Inflammatory macrophage (primary cell): ENCODE measurements around the gene BCAP31.

Experiments used
- DNase-seq, 2 donors: peaks; one replicate each; pipeline ENCODE4 v3.0.0-alpha.2; 2020 to 2022
- total RNA-seq, 18 experiments: gene quantifications; one replicate each; lab custom pipeline; 2026; ENCODE audit warnings: mixed read lengths in 6 of 18, inconsistent platforms in 2 of 18; lab: John Stamatoyannopoulos, UW

Gene BCAP31
- total RNA-seq: 305 to 975 (median 550) reads per million in 18 experiments

GRCh38 chrX:153724252-153725038 is at the start of gene BCAP31, which contains the start of gene ABCD1:
Gene BCAP31, minus strand, starts transcription at chrX:153724387. Its CDS starts 1,143 bp downstream, at chrX:153723244.
Gene ABCD1, plus strand, starts transcription at chrX:153724856. Its CDS starts 411 bp downstream, at chrX:153725267.
- peak; percentile 90 to 92 for DNase-seq

GRCh38 chrX:153773218-153773611 is 49.0 kb upstream of the BCAP31 start:
- DNase-seq: no peak

GRCh38 chrX:153772316-153773217 is 48.4 kb upstream of the BCAP31 start:
- DNase-seq: no peak

GRCh38 chrX:153771415-153772315 is 47.5 kb upstream of the BCAP31 start:
- no peak for DNase-seq

- DNase-seq: no peak
Measured at GRCh38 chrX:153770601-153771414, 46.6 kb upstream of the BCAP31 start.

- no peak for DNase-seq
Measured at GRCh38 chrX:153769865-153770600, 45.8 kb upstream of the BCAP31 start.

- no peak for DNase-seq
Measured at GRCh38 chrX:153769158-153769864, 45.1 kb upstream of the BCAP31 start.

GRCh38 chrX:153768311-153769157 is 44.3 kb upstream of the BCAP31 start:
- no peak for DNase-seq

GRCh38 chrX:153767674-153768055 is 43.5 kb upstream of the BCAP31 start:
- DNase-seq: no peak

- no peak for DNase-seq
Measured at GRCh38 chrX:153766871-153767673, 42.9 kb upstream of the BCAP31 start.

- DNase-seq: peak in 1 of 2 donors; percentile 15
Measured at GRCh38 chrX:153766098-153766817, 42.1 kb upstream of the BCAP31 start.

GRCh38 chrX:153765138-153766079 is 41.2 kb upstream of the BCAP31 start:
- no peak for DNase-seq

GRCh38 chrX:153764786-153765137 is 40.6 kb upstream of the BCAP31 start:
- no peak for DNase-seq

- DNase-seq: peak; percentile 61 to 67
Measured at GRCh38 chrX:153763989-153764755, 40.0 kb upstream of the BCAP31 start, which contains the start of gene PLXNB3. Gene PLXNB3, plus strand, starts transcription at chrX:153764249. Its CDS starts 1,287 bp downstream, at chrX:153765536.

GRCh38 chrX:153763298-153763932 is 39.2 kb upstream of the BCAP31 start:
- no peak for DNase-seq
